ENCODE measurements around the gene FYCO1.

The FYCO1 gene

GRCh38 chr3:45960289-45960688, 35.3 kb downstream of the FYCO1 start:
- Histone ChIP-seq H3K27ac (ENCODE audit: low read length) (no peak overlapping the region), H3K79me2 (ENCODE audit: insufficient read depth, low read length) (no peaks in the 10 kb centered on the region), H4K20me1 (ENCODE audit: insufficient read depth, low read length) (0 out of 2 replicates have a peak, but pooled peaks cover 4% of the 10 kb centered on the region), H3K4me2 (ENCODE audit: insufficient read depth, low read length) (no peak overlapping the region), H3K9ac (ENCODE audit: low read depth, low read length) (no peak overlapping the region), H3K9me3 (ENCODE audit: insufficient read depth, low read length, severe bottlenecking) (no peaks in the 10 kb centered on the region), H2AFZ (ENCODE audit: low read depth, low read length) (no peak overlapping the region), H3K27me3 (ENCODE audit: insufficient read depth, low read length, poor library complexity) (no peaks in the 10 kb centered on the region), H3K4me1 (ENCODE audit: insufficient read depth, low read length) (no peaks in the 10 kb centered on the region), H3K36me3 (ENCODE audit: insufficient read depth, low read length) (peaks cover 98% of the 10 kb centered on the region), H3K4me3 (ENCODE audit: low read depth in 1 of 2, low read length in 2 of 2) (no peak overlapping the region)
- ATAC-seq (ENCODE audit: insufficient read depth, low read depth) = no peak
- DNase-seq = no peak
- no peak for TF ChIP-seq EZH2 (IDR thresholded peaks at IDR 0.05; ENCODE audit: borderline replicate concordance, low read depth, low read length, severe bottlenecking)
- TF ChIP-seq CTCF (IDR thresholded peaks at IDR 0.05; ENCODE audit: borderline replicate concordance, extremely low read depth, low read length, poor library complexity, severe bottlenecking) = no peak

- Histone ChIP-seq H2AFZ (ENCODE audit: low read depth, low read length) (no peak overlapping the region), H4K20me1 (ENCODE audit: insufficient read depth, low read length) (0 out of 2 replicates have a peak, but pooled peaks cover 4% of the 10 kb centered on the region), H3K4me2 (ENCODE audit: insufficient read depth, low read length) (no peak overlapping the region), H3K9ac (ENCODE audit: low read depth, low read length) (no peak overlapping the region), H3K9me3 (ENCODE audit: insufficient read depth, low read length, severe bottlenecking) (no peaks in the 10 kb centered on the region), H3K36me3 (ENCODE audit: insufficient read depth, low read length) (peaks cover 98% of the 10 kb centered on the region), H3K27me3 (ENCODE audit: insufficient read depth, low read length, poor library complexity) (no peaks in the 10 kb centered on the region), H3K79me2 (ENCODE audit: insufficient read depth, low read length) (no peaks in the 10 kb centered on the region), H3K27ac (ENCODE audit: low read length) (no peak overlapping the region), H3K4me3 (ENCODE audit: low read depth in 1 of 2, low read length in 2 of 2) (no peak overlapping the region), H3K4me1 (ENCODE audit: insufficient read depth, low read length) (no peaks in the 10 kb centered on the region)
- DNase-seq (no peak), ATAC-seq (ENCODE audit: insufficient read depth, low read depth) (no peak)
- no peak for TF ChIP-seq CTCF (IDR thresholded peaks at IDR 0.05; ENCODE audit: borderline replicate concordance, extremely low read depth, low read length, poor library complexity, severe bottlenecking)
- no peak for TF ChIP-seq EZH2 (IDR thresholded peaks at IDR 0.05; ENCODE audit: borderline replicate concordance, low read depth, low read length, severe bottlenecking)
Observed at GRCh38 chr3:45959201-45959600, 36.4 kb downstream of the FYCO1 start.

GRCh38 chr3:45958321-45958791, 37.3 kb downstream of the FYCO1 start:
- H3K4me2 ChIP-seq (ENCODE audit: insufficient read depth, low read length) = no peak overlapping the region
- H3K9me3 ChIP-seq (ENCODE audit: insufficient read depth, low read length, severe bottlenecking) = no peaks in the 10 kb centered on the region
- no peak overlapping the region for H3K4me3 ChIP-seq (ENCODE audit: low read depth in 1 of 2, low read length in 2 of 2)
- H3K4me1 ChIP-seq (ENCODE audit: insufficient read depth, low read length) = no peaks in the 10 kb centered on the region
- no peak for DNase-seq
- 0 out of 2 replicates have a peak, but pooled peaks cover under 1% of the 10 kb centered on the region for H4K20me1 ChIP-seq (ENCODE audit: insufficient read depth, low read length)
- no peak for TF ChIP-seq EZH2 (IDR thresholded peaks at IDR 0.05; ENCODE audit: borderline replicate concordance, low read depth, low read length, severe bottlenecking)
- TF ChIP-seq CTCF (IDR thresholded peaks at IDR 0.05; ENCODE audit: borderline replicate concordance, extremely low read depth, low read length, poor library complexity, severe bottlenecking) = no peak
- no peak overlapping the region for H3K27ac ChIP-seq (ENCODE audit: low read length)
- H3K9ac ChIP-seq (ENCODE audit: low read depth, low read length) = no peak overlapping the region
- no peak overlapping the region for H2AFZ ChIP-seq (ENCODE audit: low read depth, low read length)
- peaks cover 98% of the 10 kb centered on the region for H3K36me3 ChIP-seq (ENCODE audit: insufficient read depth, low read length)
- no peak for ATAC-seq (ENCODE audit: insufficient read depth, low read depth)
- H3K27me3 ChIP-seq (ENCODE audit: insufficient read depth, low read length, poor library complexity) = no peaks in the 10 kb centered on the region
- H3K79me2 ChIP-seq (ENCODE audit: insufficient read depth, low read length) = no peaks in the 10 kb centered on the region

GRCh38 chr3:45957586-45957985, 38.0 kb downstream of the FYCO1 start:
- TF ChIP-seq EZH2 (IDR thresholded peaks at IDR 0.05; ENCODE audit: borderline replicate concordance, low read depth, low read length, severe bottlenecking) = no peak
- TF ChIP-seq CTCF (IDR thresholded peaks at IDR 0.05; ENCODE audit: borderline replicate concordance, extremely low read depth, low read length, poor library complexity, severe bottlenecking) = no peak
- H3K4me3 ChIP-seq (ENCODE audit: low read depth in 1 of 2, low read length in 2 of 2) = no peak overlapping the region

More at GRCh38 chr3:45957586-45957985, 38.0 kb downstream of the FYCO1 start:
- H3K4me1 ChIP-seq (ENCODE audit: insufficient read depth, low read length) = no peaks in the 10 kb centered on the region
- H3K27ac ChIP-seq (ENCODE audit: low read length) = no peak overlapping the region
- ATAC-seq (ENCODE audit: insufficient read depth, low read depth) (no peak), DNase-seq (no peak)
- H3K79me2 ChIP-seq (ENCODE audit: insufficient read depth, low read length) = no peaks in the 10 kb centered on the region
- H3K9me3 ChIP-seq (ENCODE audit: insufficient read depth, low read length, severe bottlenecking) = no peaks in the 10 kb centered on the region
- H2AFZ ChIP-seq (ENCODE audit: low read depth, low read length) = no peak overlapping the region
- no peak overlapping the region for H3K9ac ChIP-seq (ENCODE audit: low read depth, low read length)
- no peak overlapping the region for H3K4me2 ChIP-seq (ENCODE audit: insufficient read depth, low read length)
- H3K27me3 ChIP-seq (ENCODE audit: insufficient read depth, low read length, poor library complexity) = no peaks in the 10 kb centered on the region
- peaks cover 98% of the 10 kb centered on the region for H3K36me3 ChIP-seq (ENCODE audit: insufficient read depth, low read length)
- no peaks in the 10 kb centered on the region for H4K20me1 ChIP-seq (ENCODE audit: insufficient read depth, low read length)

Measured in DND-41 (cell line).